BE2C (cell line): Measurements from ENCODE around the gene COPZ2.

ENCODE experiments used
- DNase-seq: peaks from one replicate; pipeline ENCODE4 v3.0.0-alpha.2; 2020
- H3K27me3 ChIP-seq: fragments of 250-450 bp; sonication (Bioruptor Pico); 2 replicates; pipeline ENCODE4 v1.5.1; 2020; ENCODE audit warnings: mild to moderate bottlenecking
- H3K36me3 ChIP-seq: fragments of 250-450 bp; sonication (Bioruptor Pico); 2 replicates; pipeline ENCODE4 v1.5.1; 2020; ENCODE audit warnings: mild to moderate bottlenecking
- H3K4me1 ChIP-seq: fragments of 250-450 bp; sonication (Bioruptor Pico); 2 replicates; pipeline ENCODE4 v1.5.1; 2020
- H3K4me3 ChIP-seq: 2 replicates; pipeline ENCODE4 v1.5.1; 2011; ENCODE audit warnings: low read depth, low read length
- H3K9me3 ChIP-seq: fragments of 250-450 bp; sonication (Bioruptor Pico); 2 replicates; pipeline ENCODE4 v1.5.1; 2020
- TF ChIP-seq, protein P1 (sequence below): IDR thresholded peaks from 2 replicates; pipeline ENCODE4 v1.5.1; 2012; ENCODE audit warnings: mild to moderate bottlenecking, low read depth, low read length

COPZ2 gene

GRCh38 chr17:48057626-48058025, 20.0 kb upstream of the COPZ2 start:
- peaks cover 77% of the 10 kb centered on the region for H3K36me3 ChIP-seq
- TF ChIP-seq, protein P1, sequence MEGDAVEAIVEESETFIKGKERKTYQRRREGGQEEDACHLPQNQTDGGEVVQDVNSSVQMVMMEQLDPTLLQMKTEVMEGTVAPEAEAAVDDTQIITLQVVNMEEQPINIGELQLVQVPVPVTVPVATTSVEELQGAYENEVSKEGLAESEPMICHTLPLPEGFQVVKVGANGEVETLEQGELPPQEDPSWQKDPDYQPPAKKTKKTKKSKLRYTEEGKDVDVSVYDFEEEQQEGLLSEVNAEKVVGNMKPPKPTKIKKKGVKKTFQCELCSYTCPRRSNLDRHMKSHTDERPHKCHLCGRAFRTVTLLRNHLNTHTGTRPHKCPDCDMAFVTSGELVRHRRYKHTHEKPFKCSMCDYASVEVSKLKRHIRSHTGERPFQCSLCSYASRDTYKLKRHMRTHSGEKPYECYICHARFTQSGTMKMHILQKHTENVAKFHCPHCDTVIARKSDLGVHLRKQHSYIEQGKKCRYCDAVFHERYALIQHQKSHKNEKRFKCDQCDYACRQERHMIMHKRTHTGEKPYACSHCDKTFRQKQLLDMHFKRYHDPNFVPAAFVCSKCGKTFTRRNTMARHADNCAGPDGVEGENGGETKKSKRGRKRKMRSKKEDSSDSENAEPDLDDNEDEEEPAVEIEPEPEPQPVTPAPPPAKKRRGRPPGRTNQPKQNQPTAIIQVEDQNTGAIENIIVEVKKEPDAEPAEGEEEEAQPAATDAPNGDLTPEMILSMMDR: no peak
- H3K9me3 ChIP-seq: no peaks in the 10 kb centered on the region
- no peak overlapping the region for H3K4me3 ChIP-seq
- H3K4me1 ChIP-seq: peaks cover 17% of the 10 kb centered on the region
- H3K27me3 ChIP-seq: no peaks in the 10 kb centered on the region
- no peak for DNase-seq

GRCh38 chr17:48056879-48057278, 19.3 kb upstream of the COPZ2 start:
- peaks cover 77% of the 10 kb centered on the region for H3K36me3 ChIP-seq
- TF ChIP-seq, protein P1: no peak
- peaks cover 24% of the 10 kb centered on the region for H3K4me1 ChIP-seq
- H3K4me3 ChIP-seq: no peak overlapping the region
- no peaks in the 10 kb centered on the region for H3K9me3 ChIP-seq
- no peaks in the 10 kb centered on the region for H3K27me3 ChIP-seq
- DNase-seq: no peak

DNA sequence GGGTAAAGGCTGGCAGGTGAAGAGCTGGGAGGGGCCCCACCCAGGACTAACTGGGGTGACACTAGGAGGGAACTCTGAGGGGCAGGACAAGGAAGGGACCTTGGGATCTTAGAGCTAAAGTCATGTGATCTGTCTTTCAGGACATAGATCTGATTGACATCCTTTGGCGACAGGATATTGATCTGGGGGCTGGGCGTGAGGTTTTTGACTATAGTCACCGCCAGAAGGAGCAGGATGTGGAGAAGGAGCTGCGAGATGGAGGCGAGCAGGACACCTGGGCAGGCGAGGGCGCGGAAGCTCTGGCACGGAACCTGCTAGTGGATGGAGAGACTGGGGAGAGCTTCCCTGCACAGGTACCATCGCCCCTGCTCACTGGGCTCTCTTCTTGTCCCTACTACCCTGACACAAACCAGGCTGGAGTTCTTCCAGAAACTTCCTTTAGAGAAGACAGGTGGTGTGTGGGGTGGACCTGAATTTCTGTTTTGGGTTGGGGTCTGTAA, 18.7 kb upstream of the COPZ2 start:
- Histone ChIP-seq H3K4me3 (peak overlapping the region; percentile 50), H3K36me3 (peaks cover 77% of the 10 kb centered on the region), H3K4me1 (peaks cover 24% of the 10 kb centered on the region), H3K27me3 (no peaks in the 10 kb centered on the region), H3K9me3 (no peaks in the 10 kb centered on the region)
- TF ChIP-seq, protein P1: no peak
- DNase-seq: no peak

DNA sequence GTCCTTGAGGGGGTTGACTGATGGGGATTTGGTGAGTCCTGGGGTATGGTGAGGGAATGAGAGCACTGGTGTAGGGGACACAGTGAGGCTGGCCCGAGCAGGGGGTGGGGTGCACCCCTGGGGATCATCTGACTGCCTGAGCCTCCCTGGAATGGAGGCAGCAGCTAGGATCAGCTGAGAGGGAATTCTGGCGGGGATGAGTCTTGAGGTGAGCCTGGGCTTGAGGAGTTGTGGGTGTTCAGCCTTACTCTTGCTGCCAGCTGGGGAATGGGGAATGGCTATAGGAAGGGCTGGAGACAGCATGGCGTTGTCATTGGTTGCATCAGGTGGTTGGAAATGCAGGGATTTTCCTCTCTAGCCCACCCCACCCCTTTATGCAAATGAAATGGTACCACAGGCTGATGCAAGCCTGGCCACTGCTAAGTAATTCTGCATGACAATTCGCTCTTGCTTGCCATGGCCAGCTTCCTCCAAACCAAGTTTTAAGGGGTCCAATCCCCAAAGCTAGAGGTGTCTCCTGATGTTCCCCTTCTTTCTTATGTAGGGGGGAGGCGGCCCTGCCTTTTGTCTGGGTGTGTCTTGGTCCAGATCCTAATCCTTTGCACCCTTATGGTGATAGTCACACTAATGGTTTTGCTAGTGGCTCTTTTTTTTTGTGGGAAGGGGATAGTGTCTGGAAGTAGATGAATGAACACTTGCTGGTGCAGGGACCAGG, 18.1 kb upstream of the COPZ2 start:
- TF ChIP-seq, protein P1: no peak

DNA sequence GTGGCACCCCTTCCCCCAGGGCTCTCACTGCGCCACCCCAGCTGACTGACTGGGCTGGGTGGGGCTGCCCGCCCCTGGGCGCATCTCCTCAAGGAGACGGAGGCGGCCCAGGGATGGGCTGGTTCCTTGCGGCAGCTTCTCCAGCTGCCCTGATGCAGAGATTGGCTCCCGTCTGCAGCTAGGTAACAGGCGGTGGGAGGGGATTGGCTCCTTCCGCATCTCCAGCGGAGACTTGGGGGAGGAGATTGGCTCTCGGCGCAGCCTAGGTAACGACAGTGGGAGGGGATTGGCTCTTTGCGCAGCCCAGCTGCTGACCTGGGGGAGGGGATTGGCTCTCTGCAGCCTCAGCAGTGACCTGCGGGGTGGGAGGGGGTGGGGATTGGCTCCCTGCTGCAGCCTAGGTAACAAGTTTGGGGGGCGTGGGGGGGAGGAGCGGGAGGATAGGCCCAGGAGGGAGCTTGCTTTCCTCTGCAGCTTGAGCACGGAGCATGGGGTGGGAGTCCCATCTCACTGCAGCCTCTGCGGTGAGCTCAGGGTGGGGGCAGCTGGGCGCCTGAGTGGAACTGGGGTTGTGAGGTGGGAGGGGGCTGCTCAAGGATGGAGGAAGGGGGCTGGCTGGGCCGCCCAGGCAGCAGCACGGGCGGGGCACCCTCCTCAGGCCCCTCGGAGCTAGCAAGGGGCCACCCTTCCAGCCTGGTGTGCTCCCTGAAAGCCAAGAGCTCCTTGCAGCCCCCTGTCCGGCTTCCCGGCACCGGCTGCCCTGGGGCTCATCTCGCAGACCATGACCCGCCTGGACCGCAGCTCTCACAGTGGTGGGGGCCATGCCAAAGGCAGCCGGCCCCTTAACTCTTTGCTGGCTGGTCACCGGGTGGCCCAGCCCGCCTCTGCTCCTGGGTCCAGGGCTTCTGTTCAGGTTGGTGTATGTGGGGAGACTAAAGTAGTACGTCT, 16.9 kb upstream of the COPZ2 start:
- H3K4me3 ChIP-seq: peak overlapping the region; percentile 50
- peaks cover 30% of the 10 kb centered on the region for H3K4me1 ChIP-seq
- H3K27me3 ChIP-seq: no peaks in the 10 kb centered on the region
- no peaks in the 10 kb centered on the region for H3K9me3 ChIP-seq
- TF ChIP-seq, protein P1: no peak
- H3K36me3 ChIP-seq: peaks cover 70% of the 10 kb centered on the region
- peak; percentile 96 for DNase-seq

More for the DNA sequence above, 18.1 kb upstream of the COPZ2 start:
- DNase-seq: peak; percentile 38
- H3K4me1 ChIP-seq: peaks cover 30% of the 10 kb centered on the region
- no peaks in the 10 kb centered on the region for H3K27me3 ChIP-seq
- H3K36me3 ChIP-seq: peaks cover 78% of the 10 kb centered on the region
- no peaks in the 10 kb centered on the region for H3K9me3 ChIP-seq
- H3K4me3 ChIP-seq: peak overlapping the region; percentile 50
